AG04450 (cell line): ENCODE results near the gene DBH. TPM values are rescaled to one million over a fixed set of nuclear protein-coding genes. Genes with fewer than 3 reads are reported as not detected.
"Not testable (repeated sequence)": the region's sequence is repeated elsewhere in the genome, so short reads cannot be mapped to it uniquely, and the experiment has no call there.

Experiments
- CTCF ChIA-PET: fragments of 300-600, 350-600 bp; formaldehyde crosslinking; extraction: SDS; loops from one replicate; lab custom pipeline; 2022; ENCODE audit warnings: antibody characterized with exemption, inconsistent platforms; lab: Charles Lee
- POLR2A ChIA-PET: fragments of 350-600 bp; formaldehyde crosslinking; extraction: SDS; loops from one replicate; lab custom pipeline; 2021; ENCODE audit warnings: antibody characterized with exemption, inconsistent platforms; lab: Yijun Ruan, JAX
- DNase-seq: peaks from one replicate; pipeline ENCODE4 v3.0.0-alpha.2; 2011; ENCODE audit warnings: low read depth, low spot score
- H3K27ac ChIP-seq: one replicate; pipeline ENCODE4 v1.5.1; 2012; ENCODE audit warnings: low read depth, low read length, control low read depth
- H3K27me3 ChIP-seq: one replicate; pipeline ENCODE4 v1.6.0; 2012; ENCODE audit warnings: low read length; ENCODE audit not compliant: control insufficient read depth, insufficient read depth
- H3K4me3 ChIP-seq: 2 replicates; pipeline ENCODE4 v1.5.1; 2011; ENCODE audit warnings: mild to moderate bottlenecking, low read depth, low read length, control low read depth
- H3K9me3 ChIP-seq: 2 replicates; pipeline ENCODE4 v1.5.1; 2012; ENCODE audit warnings: low read length; ENCODE audit not compliant: control insufficient read depth, insufficient read depth
- CTCF ChIP-seq: IDR thresholded peaks from 2 replicates; pipeline ENCODE4 v1.5.1; 2011; ENCODE audit warnings: low read depth, low read length, control low read depth, inconsistent platforms
- polyA plus RNA-seq: library from polyadenylated mRNA; depleted of rRNA; stranded (reverse); fragments of >200 nt; gene quantifications from 2 replicates; pipeline ENCODE4 v1.2.3, GENCODE V29; 2011

The DBH gene
- polyA plus RNA-seq, 1 experiment = not detected

- ChIA-PET POLR2A (no interaction called here), CTCF (no interaction called here)
- no peak for DNase-seq
- H3K27me3 ChIP-seq = peaks cover 3% of the 10 kb centered on the region
- H3K27ac ChIP-seq = no peak overlapping the region
- TF ChIP-seq CTCF = no peak
- no peaks in the 10 kb centered on the region; the same call in 1 of the 2 replicates for H3K9me3 ChIP-seq
- no peak overlapping the region for H3K4me3 ChIP-seq
Measured at GRCh38 chr9:133672503-133673257, 36.5 kb downstream of the DBH start.

GRCh38 chr9:133673258-133673655, 37.1 kb downstream of the DBH start:
- H3K27ac ChIP-seq = no peak overlapping the region
- CTCF ChIA-PET = no interaction called here
- no peaks in the 10 kb centered on the region; the same call in 1 of the 2 replicates for H3K9me3 ChIP-seq
- POLR2A ChIA-PET = no interaction called here
- peaks cover 3% of the 10 kb centered on the region for H3K27me3 ChIP-seq
- no peak for TF ChIP-seq CTCF
- no peak overlapping the region for H3K4me3 ChIP-seq
- no peak for DNase-seq

GRCh38 chr9:133674091-133674490, 37.9 kb downstream of the DBH start:
- no peak for TF ChIP-seq CTCF
- CTCF ChIA-PET = no interaction called here
- POLR2A ChIA-PET = no interaction called here

GRCh38 chr9:133675796-133676195, 39.6 kb downstream of the DBH start:
- CTCF ChIA-PET, H3K4me3 ChIP-seq: not testable (repeated sequence)
- POLR2A ChIA-PET = interaction anchor here (0.7 kb wide), 1 partner anchor 22 kb away, joined by 3 read pairs; no protein-coding TSS in a partner anchor

More at GRCh38 chr9:133674091-133674490, 37.9 kb downstream of the DBH start:
- H3K9me3 ChIP-seq = no peaks in the 10 kb centered on the region; the same call in 1 of the 2 replicates
- H3K27me3 ChIP-seq = peaks cover 4% of the 10 kb centered on the region
- H3K27ac ChIP-seq = no peak overlapping the region
- no peak for DNase-seq
- H3K4me3 ChIP-seq = no peak overlapping the region

GRCh38 chr9:133676450-133676849, 40.3 kb downstream of the DBH start:
- TF ChIP-seq CTCF = no peak
- CTCF ChIA-PET = no interaction called here
- no peak overlapping the region for H3K4me3 ChIP-seq
- H3K9me3 ChIP-seq = no peaks in the 10 kb centered on the region; the same call in 1 of the 2 replicates
- H3K27ac ChIP-seq = no peak overlapping the region
- peaks cover 13% of the 10 kb centered on the region for H3K27me3 ChIP-seq
- DNase-seq = no peak
- POLR2A ChIA-PET = no interaction called here

More at GRCh38 chr9:133675796-133676195, 39.6 kb downstream of the DBH start:
- H3K27ac ChIP-seq, H3K9me3 ChIP-seq, DNase-seq: not testable (repeated sequence)
- peaks cover 13% of the 10 kb centered on the region for H3K27me3 ChIP-seq
